Immature natural killer cell (primary cell): ENCODE data around the gene RITA1. TPM values are rescaled to one million over a fixed set of nuclear protein-coding genes. Genes with fewer than 3 reads are reported as not detected.
A peak's percentile ranks its signal among the peaks of the same experiment; 100 is the strongest.

ENCODE experiments used
- DNase-seq, 3 donors: peaks; one replicate each; pipeline ENCODE4 v3.0.0; 2022; ENCODE audit warnings: mixed read lengths in 1 of 3
- H3K27ac Mint-ChIP-seq, 6 donors: one replicate each; pipeline ENCODE4 v1.8.0; 2020; ENCODE audit warnings: mixed read lengths in 6 of 6, mild to moderate bottlenecking in 5 of 6, inconsistent platforms in 4 of 6, moderate library complexity in 3 of 6
- H3K27me3 Mint-ChIP-seq, 3 donors: one replicate each; pipeline ENCODE4 v1.8.0; 2020 to 2021; ENCODE audit warnings: low read depth in 3 of 3, mild to moderate bottlenecking in 3 of 3, mixed read lengths in 3 of 3, moderate library complexity in 3 of 3, inconsistent platforms in 1 of 3
- H3K36me3 Mint-ChIP-seq, 3 donors: one replicate each; pipeline ENCODE4 v1.8.0; 2020; ENCODE audit warnings: mixed read lengths in 3 of 3, inconsistent platforms in 2 of 3, mild to moderate bottlenecking in 2 of 3
- H3K4me1 Mint-ChIP-seq, 2 donors: one replicate each; pipeline ENCODE4 v1.8.0; 2020; ENCODE audit warnings: inconsistent platforms in 2 of 2, mild to moderate bottlenecking in 2 of 2, mixed read lengths in 2 of 2, moderate library complexity in 1 of 2
- H3K4me3 Mint-ChIP-seq, 5 donors: one replicate each; pipeline ENCODE4 v1.8.0; 2020; ENCODE audit warnings: mild to moderate bottlenecking in 5 of 5, mixed read lengths in 5 of 5, inconsistent platforms in 3 of 5, moderate library complexity in 3 of 5
- H3K9me3 Mint-ChIP-seq, 6 donors: one replicate each; pipeline ENCODE4 v1.8.0; 2020; ENCODE audit warnings: mild to moderate bottlenecking in 6 of 6, mixed read lengths in 6 of 6, inconsistent platforms in 4 of 6, moderate library complexity in 3 of 6
- polyA plus RNA-seq, 3 donors: library from polyadenylated mRNA; unstranded; fragments of 300-500 nt; fragmentation: Illumina TruSeq; gene quantifications; one replicate each; pipeline ENCODE4 v1.2.3, GENCODE V29; 2021

Gene RITA1
- polyA plus RNA-seq, 3 donors from 2014 or later: 31.3 to 36.6 (median 33.1) TPM

DNA sequence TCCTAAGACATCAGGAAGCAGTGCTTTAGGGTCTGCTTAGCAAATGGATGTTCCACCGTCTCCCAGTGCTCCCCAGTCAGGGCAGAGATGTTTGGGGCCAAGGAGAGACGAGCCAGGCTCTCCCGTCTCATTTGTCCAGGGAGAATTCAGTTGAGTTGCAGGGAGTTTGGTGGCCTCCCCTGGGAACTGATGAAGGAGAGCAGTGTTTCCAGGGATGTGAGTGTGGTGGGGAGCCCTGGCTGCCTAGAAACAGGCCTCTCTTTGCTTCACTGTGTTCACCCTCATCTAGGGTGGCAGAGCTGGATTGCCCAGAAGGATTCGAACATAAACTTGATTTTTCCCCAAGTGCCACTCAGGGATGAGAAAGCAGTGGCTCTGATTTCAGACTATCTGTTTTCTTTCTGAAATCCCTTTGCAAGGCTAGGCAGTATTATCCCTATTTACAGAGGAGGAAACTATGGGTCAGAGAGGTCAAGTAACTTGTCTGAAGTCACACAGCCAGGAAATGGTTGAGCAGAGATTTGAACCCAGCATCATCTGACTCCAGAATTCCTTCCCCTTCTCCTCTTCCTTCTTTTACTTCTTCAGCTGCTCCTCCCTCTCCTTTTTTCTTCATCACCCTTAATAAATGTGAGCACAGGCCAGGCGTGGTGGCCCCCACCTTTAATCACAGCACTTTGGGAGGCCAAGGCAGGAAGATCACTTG lies 42.3 kb downstream of the RITA1 start:
- H3K27me3 Mint-ChIP-seq: peaks cover 0 to 3% (median 1%) of the 10 kb centered on the region in 3 donors
- H3K4me3 Mint-ChIP-seq: no peak overlapping the region
- DNase-seq: no peak
- H3K9me3 Mint-ChIP-seq: no peaks in the 10 kb centered on the region
- peaks cover 11 to 17% of the 10 kb centered on the region in 2 donors for H3K4me1 Mint-ChIP-seq
- no peak overlapping the region for H3K27ac Mint-ChIP-seq
- peaks cover 4 to 11% (median 6%) of the 10 kb centered on the region in 3 donors for H3K36me3 Mint-ChIP-seq

DNA sequence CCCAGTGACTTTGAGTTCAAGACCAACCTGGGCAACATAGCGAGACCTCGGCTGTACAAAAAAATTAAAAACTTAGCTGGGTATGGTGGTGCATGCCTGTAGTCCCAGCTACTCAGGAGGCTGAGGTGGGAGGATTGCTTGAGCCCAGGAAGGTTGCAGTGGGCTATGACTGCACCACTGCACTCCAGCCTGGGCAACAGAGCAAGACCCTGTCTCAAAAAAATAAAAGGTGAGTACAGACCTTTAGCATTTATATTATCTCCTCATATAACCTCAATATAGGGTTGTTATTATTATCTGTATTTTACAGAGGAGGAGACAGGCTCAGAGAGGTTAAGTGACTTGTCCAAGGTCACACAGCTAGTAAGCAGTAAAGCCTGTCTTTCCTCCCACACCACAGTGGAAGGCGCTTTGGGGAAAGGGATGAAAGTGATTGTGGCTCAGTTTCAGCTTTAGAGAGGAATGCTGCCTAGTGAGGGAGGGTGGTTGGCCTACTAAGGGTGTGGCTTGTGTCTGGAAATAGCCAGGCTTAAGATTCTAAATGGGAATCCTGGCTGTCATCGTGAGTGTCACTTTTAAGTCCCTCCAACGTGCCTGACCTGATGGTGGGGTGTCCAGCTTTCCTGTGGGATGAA lies 43.0 kb downstream of the RITA1 start:
- Mint-ChIP-seq H3K4me3 (no peak overlapping the region), H3K27ac (no peak overlapping the region), H3K9me3 (no peaks in the 10 kb centered on the region), H3K27me3 (peaks cover 0 to 3% (median 3%) of the 10 kb centered on the region in 3 donors), H3K4me1 (peaks cover 13 to 18% of the 10 kb centered on the region in 2 donors), H3K36me3 (peaks cover 4 to 11% (median 6%) of the 10 kb centered on the region in 3 donors)
- no peak for DNase-seq

GRCh38 chr12:113230315-113231234 lies 45.1 kb downstream of the RITA1 start:
- peaks cover 4 to 11% (median 6%) of the 10 kb centered on the region in 3 donors for H3K36me3 Mint-ChIP-seq
- no peak for DNase-seq
- H3K4me3 Mint-ChIP-seq: no peak overlapping the region
- no peaks in the 10 kb centered on the region for H3K9me3 Mint-ChIP-seq
- H3K4me1 Mint-ChIP-seq: peaks cover 15 to 20% of the 10 kb centered on the region in 2 donors
- H3K27me3 Mint-ChIP-seq: peaks cover 0 to 4% (median 3%) of the 10 kb centered on the region in 3 donors
- no peak overlapping the region for H3K27ac Mint-ChIP-seq

DNA sequence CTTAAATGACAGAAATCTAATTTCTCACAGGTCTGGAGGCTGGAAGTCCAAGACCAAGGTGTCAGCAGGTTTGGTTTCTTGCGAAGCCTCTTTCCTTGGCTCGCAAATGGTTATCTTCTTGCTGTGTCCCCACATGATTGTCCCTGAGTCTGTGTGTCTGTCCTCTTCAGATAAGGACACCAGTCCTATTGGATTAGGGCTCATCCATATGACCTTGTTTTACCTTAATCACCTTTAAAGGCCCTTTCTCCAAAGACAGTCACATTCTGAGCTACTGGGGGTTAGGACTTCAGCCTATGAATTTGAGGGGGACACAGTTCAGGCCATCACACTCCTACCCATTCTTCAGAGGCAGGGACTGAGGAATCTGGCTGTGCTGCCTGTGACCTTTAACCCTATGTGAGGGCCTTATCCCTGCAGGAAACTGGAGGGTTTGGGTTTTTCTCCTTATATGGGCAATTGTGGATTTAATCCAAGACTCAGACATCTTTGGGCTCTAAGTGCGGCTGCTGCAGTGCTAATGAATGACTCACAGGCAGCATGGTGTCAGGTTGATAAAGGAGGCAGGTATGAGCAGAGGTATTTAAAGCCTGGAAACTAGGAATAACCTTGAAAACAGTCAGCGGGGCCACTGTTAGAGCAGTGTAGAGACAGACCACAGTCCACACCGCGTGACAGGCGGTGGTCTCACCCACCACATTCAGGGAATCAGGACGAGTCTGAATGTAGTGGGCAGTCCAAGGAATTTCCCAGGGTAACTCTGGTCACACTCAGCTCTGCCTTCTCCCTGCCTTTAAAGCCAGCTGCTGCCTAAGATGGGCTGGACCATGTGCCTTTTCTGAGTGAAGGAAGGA lies 45.9 kb downstream of the RITA1 start:
- DNase-seq: no peak
- Mint-ChIP-seq H3K4me3 (no peak overlapping the region), H3K9me3 (no peaks in the 10 kb centered on the region), H3K27me3 (peaks cover 0 to 6% (median 3%) of the 10 kb centered on the region in 3 donors), H3K4me1 (peaks cover 15 to 20% of the 10 kb centered on the region in 2 donors), H3K27ac (no peak overlapping the region), H3K36me3 (peaks cover 4 to 11% (median 6%) of the 10 kb centered on the region in 3 donors)

GRCh38 chr12:113232089-113232839 lies 46.7 kb downstream of the RITA1 start:
- H3K4me1 Mint-ChIP-seq: peaks cover 15 to 20% of the 10 kb centered on the region in 2 donors
- H3K4me3 Mint-ChIP-seq: peak overlapping the region in 3 of 5 donors; percentile 79 to 90 (median 84)
- no peaks in the 10 kb centered on the region for H3K9me3 Mint-ChIP-seq
- no peak overlapping the region for H3K27ac Mint-ChIP-seq
- H3K27me3 Mint-ChIP-seq: peaks cover 0 to 6% (median 4%) of the 10 kb centered on the region in 3 donors
- H3K36me3 Mint-ChIP-seq: peaks cover 4 to 8% (median 6%) of the 10 kb centered on the region in 3 donors
- DNase-seq: no peak

DNA sequence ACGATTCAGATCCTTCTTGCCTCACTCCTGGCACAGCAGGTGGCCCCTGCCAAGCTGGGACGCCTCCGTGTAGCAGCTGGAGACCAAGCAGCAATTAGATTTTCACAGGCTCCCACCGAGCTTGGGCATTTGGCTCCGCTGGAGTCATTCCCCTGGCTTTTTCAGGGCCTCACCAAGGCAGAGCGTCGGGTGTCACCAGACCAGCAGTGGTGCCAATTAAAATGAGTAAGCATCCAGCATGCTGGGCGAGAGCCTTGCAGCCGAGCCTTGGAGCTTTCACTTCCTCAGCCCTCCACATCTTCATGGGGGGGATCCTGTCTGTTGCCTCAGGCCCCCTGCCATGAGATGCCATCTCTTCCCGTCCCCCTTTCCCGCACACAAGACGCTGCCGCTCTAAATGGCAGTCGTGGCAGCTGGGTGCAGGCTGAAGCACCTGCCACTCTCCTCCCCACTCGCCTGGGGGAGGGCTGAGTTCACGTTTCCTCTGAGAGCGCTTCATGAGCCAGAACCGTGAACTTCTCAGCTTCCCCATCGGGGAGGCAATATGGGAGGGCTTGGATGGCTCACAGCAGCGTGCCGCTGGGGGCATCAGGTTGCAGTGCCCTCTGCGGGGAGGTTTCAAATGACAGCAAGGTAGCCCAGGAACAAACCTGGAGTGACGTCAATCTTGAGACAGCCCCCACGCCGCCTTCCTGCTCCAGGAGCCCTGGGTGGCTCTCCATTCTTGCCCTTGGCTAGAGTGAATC lies 47.5 kb downstream of the RITA1 start:
- Mint-ChIP-seq H3K4me3 (peak overlapping the region; percentile 79 to 90 (median 80)), H3K9me3 (no peaks in the 10 kb centered on the region), H3K4me1 (peaks cover 15 to 20% of the 10 kb centered on the region in 2 donors), H3K27ac (peak overlapping the region in 4 of 6 donors; percentile 51 to 84 (median 63)), H3K27me3 (peaks cover 0 to 6% (median 4%) of the 10 kb centered on the region in 3 donors), H3K36me3 (peaks cover 4 to 8% (median 6%) of the 10 kb centered on the region in 3 donors)
- peak; percentile 43 to 52 (median 49) for DNase-seq

GRCh38 chr12:113233967-113234366 lies 48.4 kb downstream of the RITA1 start:
- H3K27ac Mint-ChIP-seq: peak overlapping the region in 1 of 6 donors; percentile 73

DNA sequence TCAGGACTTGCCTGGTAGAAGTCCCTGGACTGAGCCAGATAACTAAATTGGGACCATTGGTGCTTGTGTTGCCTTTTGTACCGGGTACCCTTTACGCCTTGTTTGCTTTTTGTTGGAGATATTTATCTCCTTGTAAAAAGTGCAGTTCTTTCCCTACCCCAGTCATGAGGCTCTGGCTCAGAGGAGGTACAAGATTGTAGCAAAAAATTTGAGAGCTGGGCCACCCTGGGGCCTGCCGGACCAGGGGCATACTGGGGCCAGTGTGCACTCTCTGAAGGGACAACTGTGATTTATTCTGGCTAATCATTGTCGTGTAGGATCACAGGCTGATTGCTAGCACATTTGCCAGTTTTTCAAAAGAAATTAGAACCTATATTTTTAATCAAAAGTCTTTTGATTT lies 49.0 kb downstream of the RITA1 start:
- H3K4me1 Mint-ChIP-seq: peaks cover 15 to 20% of the 10 kb centered on the region in 2 donors
- H3K9me3 Mint-ChIP-seq: no peaks in the 10 kb centered on the region
- peaks cover 0 to 6% (median 3%) of the 10 kb centered on the region in 3 donors for H3K27me3 Mint-ChIP-seq
- H3K27ac Mint-ChIP-seq: no peak overlapping the region
- DNase-seq: no peak
- peaks cover 4 to 8% (median 6%) of the 10 kb centered on the region in 3 donors for H3K36me3 Mint-ChIP-seq
- H3K4me3 Mint-ChIP-seq: no peak overlapping the region

More at GRCh38 chr12:113233967-113234366, 48.4 kb downstream of the RITA1 start:
- Mint-ChIP-seq H3K9me3 (no peaks in the 10 kb centered on the region), H3K27me3 (peaks cover 0 to 6% (median 4%) of the 10 kb centered on the region in 3 donors), H3K36me3 (peaks cover 4 to 8% (median 6%) of the 10 kb centered on the region in 3 donors), H3K4me1 (peaks cover 15 to 20% of the 10 kb centered on the region in 2 donors), H3K4me3 (no peak overlapping the region)
- DNase-seq: no peak

DNA sequence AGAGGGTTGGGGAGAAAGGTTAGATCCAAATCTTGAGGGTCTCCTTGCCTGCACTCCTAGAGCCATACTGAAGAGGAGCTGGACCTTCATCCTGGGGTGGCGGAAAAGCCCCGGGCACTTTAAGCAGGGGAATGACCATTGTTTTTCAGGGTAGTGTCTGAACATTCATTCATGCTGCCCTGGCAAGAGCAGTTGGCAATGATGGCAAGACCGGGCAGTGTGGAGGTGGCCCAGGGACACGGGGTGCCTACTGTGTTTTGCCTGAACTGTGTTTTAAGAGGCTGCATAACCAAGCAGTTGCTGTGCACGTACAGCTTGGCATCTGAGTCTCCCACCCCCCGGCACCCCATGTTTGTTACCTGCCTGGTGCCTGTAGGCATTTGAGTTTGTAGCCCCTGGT lies 50.5 kb downstream of the RITA1 start:
- Mint-ChIP-seq H3K36me3 (no peaks in the 10 kb centered on the region), H3K4me3 (no peak overlapping the region), H3K27ac (no peak overlapping the region)

DNA sequence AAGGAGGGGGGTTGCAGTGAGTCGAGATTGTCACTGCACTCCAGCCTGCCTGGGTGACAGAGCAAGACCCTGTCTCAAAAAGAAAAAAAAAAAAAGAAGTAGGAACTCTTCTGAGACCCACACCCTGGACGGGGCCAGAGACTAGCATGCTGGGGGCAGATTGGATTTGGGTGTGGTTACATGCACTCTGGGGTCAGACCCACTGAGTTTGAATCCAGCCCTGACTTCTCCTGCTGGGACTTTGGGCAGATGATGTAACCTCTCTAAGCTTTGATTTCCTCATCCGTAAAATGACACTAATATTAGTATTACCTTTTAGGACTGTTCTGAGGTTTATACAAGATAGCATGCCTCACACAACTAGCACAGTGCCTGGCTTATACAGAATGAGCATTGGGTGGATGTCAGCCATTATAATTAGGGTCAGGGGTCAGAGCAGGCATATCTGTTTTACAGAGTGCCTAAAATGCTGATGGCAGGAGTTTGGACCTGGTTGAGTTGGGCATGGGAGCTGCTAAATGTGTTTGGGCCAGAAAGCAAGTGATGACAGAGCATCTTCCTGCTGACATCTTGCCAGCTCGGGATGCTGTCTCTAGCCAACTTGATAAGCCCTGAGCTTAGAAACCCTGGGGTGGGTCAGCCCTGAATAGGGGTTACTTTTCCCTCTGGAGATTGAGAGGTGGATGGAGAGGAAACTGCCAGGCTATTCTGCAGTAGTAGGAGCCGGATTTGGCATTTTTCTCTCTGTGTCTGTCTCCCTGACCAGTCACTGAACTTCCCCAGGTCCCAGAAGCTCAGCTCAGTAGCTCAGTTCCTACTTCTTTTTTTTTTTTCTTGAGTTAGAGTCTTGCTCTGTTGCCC lies 51.2 kb downstream of the RITA1 start:
- H3K4me3 Mint-ChIP-seq: no peak overlapping the region
- no peaks in the 10 kb centered on the region for H3K36me3 Mint-ChIP-seq
- H3K27me3 Mint-ChIP-seq: peaks cover 0 to 6% (median 3%) of the 10 kb centered on the region in 3 donors
- no peak for DNase-seq
- no peaks in the 10 kb centered on the region for H3K9me3 Mint-ChIP-seq
- H3K27ac Mint-ChIP-seq: peak overlapping the region in 1 of 6 donors; percentile 58
- peaks cover 12% of the 10 kb centered on the region in 2 donors for H3K4me1 Mint-ChIP-seq

More for the DNA sequence above, 50.5 kb downstream of the RITA1 start:
- Mint-ChIP-seq H3K27me3 (peaks cover 0 to 6% (median 3%) of the 10 kb centered on the region in 3 donors), H3K9me3 (no peaks in the 10 kb centered on the region), H3K4me1 (peaks cover 12% of the 10 kb centered on the region in 2 donors)
- DNase-seq: no peak

DNA sequence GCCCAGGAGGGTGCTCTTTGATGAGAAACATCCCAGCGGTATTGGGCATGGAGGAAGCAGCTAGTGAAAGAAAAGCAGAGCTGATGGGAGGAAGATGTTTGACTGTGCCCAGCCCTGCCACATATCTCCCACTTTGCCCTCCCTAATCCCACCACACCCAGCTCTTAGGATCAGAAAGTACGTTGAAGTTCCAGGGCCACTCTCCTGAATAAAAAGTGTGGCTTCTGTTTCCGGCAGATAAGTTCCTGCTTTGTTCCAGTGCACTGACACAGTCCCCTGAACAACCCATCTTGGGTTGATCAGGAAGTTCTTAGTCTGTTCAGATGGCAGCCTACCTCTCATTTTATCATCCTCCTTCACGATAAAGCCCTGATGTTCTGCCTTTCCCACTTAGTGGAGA lies 52.2 kb downstream of the RITA1 start:
- peaks cover 9 to 10% of the 10 kb centered on the region in 2 donors for H3K4me1 Mint-ChIP-seq
- no peaks in the 10 kb centered on the region for H3K36me3 Mint-ChIP-seq
- no peak overlapping the region for H3K4me3 Mint-ChIP-seq
- H3K27ac Mint-ChIP-seq: peak overlapping the region in 1 of 6 donors; percentile 24
- no peak for DNase-seq
- H3K9me3 Mint-ChIP-seq: no peaks in the 10 kb centered on the region
- peaks cover 0 to 3% (median 3%) of the 10 kb centered on the region in 3 donors for H3K27me3 Mint-ChIP-seq
